ENCODE measurements around the gene EEF2K. TPM values are rescaled to one million over a fixed set of nuclear protein-coding genes. Genes with fewer than 3 reads are reported as not detected.

The EEF2K gene
- total RNA-seq, 1 experiment from 2014 or later, result 9.1 TPM

DNA sequence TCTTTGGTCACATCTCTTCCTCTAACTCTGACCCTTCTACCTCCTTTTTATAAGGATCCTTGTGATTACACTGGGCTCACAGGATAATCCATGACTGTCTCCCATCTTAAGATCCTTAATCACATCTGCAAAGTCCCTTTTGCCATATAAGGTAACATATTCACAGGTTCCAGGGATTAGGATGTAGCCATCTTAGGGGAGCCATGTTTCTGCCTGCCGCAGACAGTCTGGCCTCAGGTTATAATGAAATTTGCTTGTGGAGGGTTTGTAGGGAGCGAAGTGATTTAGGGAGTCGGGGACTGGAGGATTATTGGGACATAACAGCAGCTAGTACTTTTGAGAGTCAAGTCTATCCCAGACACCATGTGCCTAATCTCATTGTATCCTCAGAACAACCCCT lies 7.7 kb downstream of the EEF2K start:
- Histone ChIP-seq H3K27me3 (ENCODE audit: low read length) (no peaks in the 10 kb centered on the region), H3K36me3 (ENCODE audit: low read depth, low read length) (peaks cover 5% of the 10 kb centered on the region), H3K4me1 (ENCODE audit: insufficient read depth, low read length) (peaks cover 21% of the 10 kb centered on the region), H3K9ac (ENCODE audit: low read length) (no peak overlapping the region), H3K9me3 (ENCODE audit: low read length) (no peaks in the 10 kb centered on the region), H3K4me2 (ENCODE audit: low read length) (no peak overlapping the region), H3K9me2 (replicated peaks; ENCODE audit: low read length) (no peaks in the 10 kb centered on the region), H3F3A (ENCODE audit: low read length, unreplicated experiment) (no peaks in the 10 kb centered on the region), H3K79me2 (ENCODE audit: low read length) (peaks cover 70% of the 10 kb centered on the region), H4K20me1 (ENCODE audit: low read length) (peaks cover 6% of the 10 kb centered on the region), H2AFZ (ENCODE audit: low read length) (no peak overlapping the region), H3K4me3 (ENCODE audit: low read length) (no peak overlapping the region), H3K27ac (ENCODE audit: low read length) (no peak overlapping the region)
- DNase-seq (no peak), ATAC-seq (no peak)
- TF ChIP-seq EZH2phosphoT487 (IDR thresholded peaks at IDR 0.05; ENCODE audit: borderline replicate concordance, low read length) (no peak), EZH2 (IDR thresholded peaks at IDR 0.05; ENCODE audit: low read length, unreplicated experiment) (no peak)
- TF ChIP-seq, protein P1, sequence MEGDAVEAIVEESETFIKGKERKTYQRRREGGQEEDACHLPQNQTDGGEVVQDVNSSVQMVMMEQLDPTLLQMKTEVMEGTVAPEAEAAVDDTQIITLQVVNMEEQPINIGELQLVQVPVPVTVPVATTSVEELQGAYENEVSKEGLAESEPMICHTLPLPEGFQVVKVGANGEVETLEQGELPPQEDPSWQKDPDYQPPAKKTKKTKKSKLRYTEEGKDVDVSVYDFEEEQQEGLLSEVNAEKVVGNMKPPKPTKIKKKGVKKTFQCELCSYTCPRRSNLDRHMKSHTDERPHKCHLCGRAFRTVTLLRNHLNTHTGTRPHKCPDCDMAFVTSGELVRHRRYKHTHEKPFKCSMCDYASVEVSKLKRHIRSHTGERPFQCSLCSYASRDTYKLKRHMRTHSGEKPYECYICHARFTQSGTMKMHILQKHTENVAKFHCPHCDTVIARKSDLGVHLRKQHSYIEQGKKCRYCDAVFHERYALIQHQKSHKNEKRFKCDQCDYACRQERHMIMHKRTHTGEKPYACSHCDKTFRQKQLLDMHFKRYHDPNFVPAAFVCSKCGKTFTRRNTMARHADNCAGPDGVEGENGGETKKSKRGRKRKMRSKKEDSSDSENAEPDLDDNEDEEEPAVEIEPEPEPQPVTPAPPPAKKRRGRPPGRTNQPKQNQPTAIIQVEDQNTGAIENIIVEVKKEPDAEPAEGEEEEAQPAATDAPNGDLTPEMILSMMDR (conservative IDR thresholded peaks at IDR 0.05; ENCODE audit: low read depth, low read length), result no peak
- intact Hi-C loops (cut with micrococcal nuclease), result no loop called here
- BruUV-seq (replicated peaks), result no TSS peak
- ChIA-PET CTCF (no interaction called here), POLR2A (ENCODE audit: unreplicated experiment) (no interaction called here)

DNA sequence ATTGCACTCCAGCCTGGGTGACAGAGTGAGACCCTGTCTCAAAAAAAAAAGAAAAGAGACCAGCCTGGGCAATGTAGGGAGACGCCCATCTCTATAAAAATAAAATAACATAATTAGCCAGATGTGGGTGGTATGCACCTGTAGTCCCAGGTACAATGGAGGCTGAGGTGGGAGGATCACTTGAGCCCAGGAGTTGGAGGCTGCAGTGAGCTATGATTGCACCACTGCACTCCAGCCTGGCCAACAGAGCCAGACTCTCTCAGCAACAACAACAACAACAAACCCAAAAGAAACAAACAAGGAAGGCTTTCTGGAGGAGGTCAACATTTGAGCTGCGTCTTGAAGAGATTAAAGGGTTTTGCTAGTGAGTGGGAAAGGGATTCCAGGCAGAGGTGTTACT lies 8.3 kb downstream of the EEF2K start:
- H3K36me3 ChIP-seq (ENCODE audit: low read depth, low read length), result peaks cover 5% of the 10 kb centered on the region
- peaks cover 64% of the 10 kb centered on the region for H3K79me2 ChIP-seq (ENCODE audit: low read length)
- DNase-seq (no peak), ATAC-seq (no peak)
- peaks cover 21% of the 10 kb centered on the region for H3K4me1 ChIP-seq (ENCODE audit: insufficient read depth, low read length)
- no TSS peak for BruUV-seq (replicated peaks)
- no peaks in the 10 kb centered on the region for H3K9me3 ChIP-seq (ENCODE audit: low read length)
- no peak overlapping the region for H3K27ac ChIP-seq (ENCODE audit: low read length)
- H3K9ac ChIP-seq (ENCODE audit: low read length), result no peak overlapping the region
- intact Hi-C loops (cut with micrococcal nuclease), result no loop called here
- no peak overlapping the region for H2AFZ ChIP-seq (ENCODE audit: low read length)
- ChIA-PET CTCF (no interaction called here), POLR2A (ENCODE audit: unreplicated experiment) (no interaction called here)
- no peaks in the 10 kb centered on the region for H3F3A ChIP-seq (ENCODE audit: low read length, unreplicated experiment)
- no peak overlapping the region for H3K4me3 ChIP-seq (ENCODE audit: low read length)
- no peaks in the 10 kb centered on the region for H3K9me2 ChIP-seq (replicated peaks; ENCODE audit: low read length)
- peaks cover 6% of the 10 kb centered on the region for H4K20me1 ChIP-seq (ENCODE audit: low read length)
- H3K27me3 ChIP-seq (ENCODE audit: low read length), result no peaks in the 10 kb centered on the region
- no peak overlapping the region for H3K4me2 ChIP-seq (ENCODE audit: low read length)
- TF ChIP-seq EZH2phosphoT487 (IDR thresholded peaks at IDR 0.05; ENCODE audit: borderline replicate concordance, low read length) (no peak), EZH2 (IDR thresholded peaks at IDR 0.05; ENCODE audit: low read length, unreplicated experiment) (no peak)
- TF ChIP-seq, protein P1 (conservative IDR thresholded peaks at IDR 0.05; ENCODE audit: low read depth, low read length), result no peak

DNA sequence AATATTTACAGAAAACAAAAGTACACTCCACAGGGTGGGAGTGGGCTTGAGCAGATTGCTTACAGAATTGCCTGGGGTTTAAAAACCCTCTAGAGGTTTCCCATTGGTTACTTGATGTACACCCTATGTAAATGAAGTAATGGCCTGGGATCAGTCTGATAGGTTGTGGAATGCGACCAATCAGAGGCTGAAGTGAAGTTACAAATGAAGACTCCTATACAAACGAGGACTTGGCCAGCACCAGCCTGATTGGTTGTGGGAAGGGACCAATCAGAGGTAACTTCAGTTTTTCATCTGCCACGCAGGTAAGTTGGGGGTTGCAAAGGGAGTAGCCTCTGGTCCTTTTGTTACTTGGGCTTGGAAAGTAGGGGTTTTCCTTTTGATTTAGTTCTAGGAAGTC lies 8.8 kb downstream of the EEF2K start:
- Histone ChIP-seq H3K9me3 (ENCODE audit: low read length) (no peaks in the 10 kb centered on the region), H4K20me1 (ENCODE audit: low read length) (peaks cover 6% of the 10 kb centered on the region), H3K79me2 (ENCODE audit: low read length) (peaks cover 59% of the 10 kb centered on the region), H3K4me1 (ENCODE audit: insufficient read depth, low read length) (peaks cover 21% of the 10 kb centered on the region), H3K27ac (ENCODE audit: low read length) (no peak overlapping the region), H3K4me2 (ENCODE audit: low read length) (no peak overlapping the region), H3K36me3 (ENCODE audit: low read depth, low read length) (peaks cover 5% of the 10 kb centered on the region), H3F3A (ENCODE audit: low read length, unreplicated experiment) (no peaks in the 10 kb centered on the region), H3K4me3 (ENCODE audit: low read length) (no peak overlapping the region), H2AFZ (ENCODE audit: low read length) (no peak overlapping the region), H3K9me2 (replicated peaks; ENCODE audit: low read length) (no peaks in the 10 kb centered on the region), H3K27me3 (ENCODE audit: low read length) (no peaks in the 10 kb centered on the region), H3K9ac (ENCODE audit: low read length) (no peak overlapping the region)
- intact Hi-C loops (cut with micrococcal nuclease), result no loop called here
- CTCF ChIA-PET, result no interaction called here
- ATAC-seq (no peak), DNase-seq (no peak)
- POLR2A ChIA-PET (ENCODE audit: unreplicated experiment), result no interaction called here
- TF ChIP-seq EZH2phosphoT487 (IDR thresholded peaks at IDR 0.05; ENCODE audit: borderline replicate concordance, low read length) (no peak), EZH2 (IDR thresholded peaks at IDR 0.05; ENCODE audit: low read length, unreplicated experiment) (no peak)
- TF ChIP-seq, protein P1 (conservative IDR thresholded peaks at IDR 0.05; ENCODE audit: low read depth, low read length), result no peak
- no TSS peak for BruUV-seq (replicated peaks)
